WTC11 (cell line): Measurements from ENCODE around the gene LYST.

Source experiments
- ATF2 ChIP-seq: sonication (generic); formaldehyde crosslinking; IDR thresholded peaks from 2 replicates; pipeline ENCODE4 v1.8.1; 2022; ENCODE audit warnings: low read depth, missing genetic modification reagents, borderline replicate concordance
- CTCF ChIP-seq: fragments of 200-600 bp; IDR thresholded peaks from 2 replicates; pipeline ENCODE4 v1.8.0; 2022; ENCODE audit warnings: antibody characterized with exemption
- MAX ChIP-seq: sonication (generic); formaldehyde crosslinking; IDR thresholded peaks from 2 replicates; pipeline ENCODE4 v1.8.0; 2022; ENCODE audit warnings: mild to moderate bottlenecking, missing genetic modification reagents
- NR3C1 ChIP-seq: sonication (generic); formaldehyde crosslinking; conservative IDR thresholded peaks from 2 replicates; pipeline ENCODE4 v1.8.1; 2023; ENCODE audit warnings: low read depth, mild to moderate bottlenecking, missing genetic modification reagents
- TEAD4 ChIP-seq: sonication (generic); formaldehyde crosslinking; IDR thresholded peaks from 2 replicates; pipeline ENCODE4 v1.8.0; 2022; ENCODE audit warnings: mild to moderate bottlenecking, missing genetic modification reagents
- USF1 ChIP-seq: sonication (generic); formaldehyde crosslinking; IDR thresholded peaks from 2 replicates; pipeline ENCODE4 v1.8.0; 2022; ENCODE audit warnings: mild to moderate bottlenecking, missing genetic modification reagents

GRCh38 chr1:235817101-235817728 is 49.5 kb downstream of the LYST start:
- TF ChIP-seq TEAD4 (no peak), CTCF (no peak), NR3C1 (CRISPR knock-in tag) (no peak), MAX (CRISPR knock-in tag) (no peak), USF1 (CRISPR knock-in tag) (no peak), ATF2 (CRISPR knock-in tag) (no peak)
